Aorta (tissue), 5 donors: ENCODE data around the gene C1QL4. TPM values are rescaled to one million over a fixed set of nuclear protein-coding genes. Genes with fewer than 3 reads are reported as not detected.

Experiments
- ATAC-seq: fragments of 200-7000 bp; cut with Tn5 transposase; one replicate; pipeline ENCODE4 v1.9.1; 2022; ENCODE audit warnings: moderate library complexity; ENCODE audit not compliant: low FRiP score
- DNase-seq, 2 donors: peaks; one replicate each; pipeline ENCODE4 v3.0.0-alpha.2; 2020
- H3K27ac ChIP-seq, 2 donors: one replicate each; pipeline ENCODE4 v1.5.1; 2013; ENCODE audit warnings: low read length in 2 of 2, mild to moderate bottlenecking in 2 of 2, moderate library complexity in 2 of 2, control low read depth in 1 of 2, inconsistent platforms in 1 of 2, low read depth in 1 of 2
- H3K27me3 ChIP-seq, 2 donors: one replicate each; pipeline ENCODE4 v1.6.1; 2013; ENCODE audit warnings: control low read depth in 1 of 2, low read length in 1 of 2, mild to moderate bottlenecking in 1 of 2, moderate library complexity in 1 of 2; ENCODE audit not compliant: insufficient read depth in 2 of 2, control insufficient read depth in 1 of 2
- H3K36me3 ChIP-seq, 2 donors: one replicate each; pipeline ENCODE4 v1.6.1; 2013; ENCODE audit warnings: control low read depth in 1 of 2, low read length in 1 of 2, mild to moderate bottlenecking in 1 of 2; ENCODE audit not compliant: insufficient read depth in 2 of 2, control insufficient read depth in 1 of 2
- H3K4me1 ChIP-seq, 2 donors: one replicate each; pipeline ENCODE4 v1.6.1; 2013; ENCODE audit warnings: low read length in 2 of 2, control low read depth in 1 of 2, mild to moderate bottlenecking in 1 of 2, moderate library complexity in 1 of 2; ENCODE audit not compliant: insufficient read depth in 2 of 2, control insufficient read depth in 1 of 2
- H3K4me3 ChIP-seq, 2 donors: one replicate each; pipeline ENCODE4 v1.5.1; 2013; ENCODE audit warnings: low read length in 2 of 2, control low read depth in 1 of 2, mild to moderate bottlenecking in 1 of 2
- H3K9me3 ChIP-seq: one replicate; pipeline ENCODE4 v1.6.1; 2013; ENCODE audit warnings: mild to moderate bottlenecking, low read length; ENCODE audit not compliant: control insufficient read depth
- WGBS, 2 donors: extraction: QIAGEN DNeasy Blood & Tissue Kit; methylation state at CpG; one replicate each; pipeline ENCODE4 v1.1.7; 2013; 5-methylcytosine and 5-hydroxymethylcytosine counted together
- intact Hi-C, 2 donors: fragments of 100-400 bp; cut with DNase I; formaldehyde crosslinking; loops; one replicate each; pipeline versions ENCODE4 v1.14.2 to v1.15.0; 2022
- polyA plus RNA-seq, 2 donors: library from polyadenylated mRNA; stranded (reverse); fragments of 200-250 nt; gene quantifications; one replicate each; pipeline ENCODE4 v1.2.3, GENCODE V29; 2013
- total RNA-seq, 2 donors: library from RNA; stranded (reverse); fragmentation: NEBNext Ultra II Directional; extraction: Animal tissue kit (Norgen Biotek cat#: 25700); gene quantifications; one replicate each; pipeline ENCODE4 v1.2.1, GENCODE V29; 2021
- donor health status: healthy with polysubstance abuse.
- donor health status: Bipolar disorder and iron deficiency.
- donor health status: DM: no; HTN: no; CAD: no.
- donor health status: DM: no; HTN: no; CAD: no.
- donor health status: DM: yes; HTN: yes; CAD: no.

C1QL4 gene
- total and polyA plus RNA-seq, 4 donors, result not detected

DNA sequence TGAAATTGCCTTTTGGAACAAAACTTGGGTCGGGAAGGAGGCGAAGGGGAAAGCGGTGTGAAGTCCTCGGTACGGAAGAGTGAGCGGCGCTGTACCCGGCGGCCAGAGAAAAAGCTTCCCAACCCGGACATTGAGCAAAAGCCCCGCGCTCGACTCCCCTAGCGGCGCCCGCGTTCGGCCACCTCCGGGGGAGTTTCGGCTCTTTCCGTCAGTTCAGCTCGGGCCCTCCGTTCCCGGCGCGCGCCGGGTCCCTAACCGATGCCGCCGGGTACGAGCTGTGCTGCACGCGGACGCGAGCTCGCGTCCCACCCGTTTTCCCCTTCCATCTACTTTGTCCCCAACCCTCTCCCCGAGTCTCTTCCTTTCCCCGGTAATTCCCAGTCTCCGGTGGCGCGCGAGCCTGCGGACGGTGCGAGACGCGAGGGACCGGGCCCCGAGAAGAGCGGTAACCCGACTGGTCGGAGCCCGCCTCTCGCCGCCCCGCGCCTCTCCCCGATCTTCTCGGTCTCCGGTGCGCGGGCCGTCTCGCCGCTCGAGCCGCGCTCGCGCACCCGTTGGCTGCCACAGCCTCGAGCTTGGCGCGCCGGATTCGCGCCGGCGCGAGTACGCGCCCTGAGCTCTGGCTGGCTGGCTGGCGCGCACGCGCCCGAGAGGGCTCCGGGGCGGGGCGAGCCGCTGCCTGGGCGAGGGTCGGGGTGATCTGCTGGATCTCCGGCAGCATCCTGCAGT, 29.8 kb upstream of the C1QL4 start:
- Histone ChIP-seq H3K4me1 (peaks cover 0 to 4% of the 10 kb centered on the region in 2 donors), H3K27me3 (no peaks in the 10 kb centered on the region), H3K4me3 (peak overlapping the region; percentile 88 to 99), H3K27ac (peak overlapping the region; percentile 46 to 75), H3K36me3 (no peaks in the 10 kb centered on the region), H3K9me3 (no peaks in the 10 kb centered on the region)
- intact Hi-C loops, result no loop called here
- WGBS, 2 donors, result 0% methylated on average over 74 to 97 of the region's 97 CpGs
- DNase-seq (peak; percentile 90 to 96), ATAC-seq (peak; percentile 94)

- DNase-seq, result no peak
- Histone ChIP-seq H3K9me3 (no peaks in the 10 kb centered on the region), H3K27me3 (no peaks in the 10 kb centered on the region), H3K36me3 (no peaks in the 10 kb centered on the region), H3K4me1 (peaks cover 0 to 4% of the 10 kb centered on the region in 2 donors), H3K4me3 (peak overlapping the region; percentile 88 to 99), H3K27ac (peak overlapping the region; percentile 46 to 75)
- WGBS, 2 donors, result 6 to 11% methylated on average over 38 of the region's 38 CpGs
- intact Hi-C loops, result no loop called here
- ATAC-seq, result no peak
Measured at GRCh38 chr12:49366096-49366651, 29.2 kb upstream of the C1QL4 start.

GRCh38 chr12:49365542-49365941, 28.6 kb upstream of the C1QL4 start:
- Histone ChIP-seq H3K4me3 (no peak overlapping the region), H3K9me3 (no peaks in the 10 kb centered on the region), H3K27me3 (no peaks in the 10 kb centered on the region), H3K36me3 (no peaks in the 10 kb centered on the region), H3K4me1 (peaks cover 0 to 3% of the 10 kb centered on the region in 2 donors), H3K27ac (no peak overlapping the region)
- 81 to 84% methylated on average over 5 of the region's 5 CpGs for WGBS, 2 donors
- DNase-seq (no peak), ATAC-seq (no peak)
- intact Hi-C loops, result no loop called here

DNA sequence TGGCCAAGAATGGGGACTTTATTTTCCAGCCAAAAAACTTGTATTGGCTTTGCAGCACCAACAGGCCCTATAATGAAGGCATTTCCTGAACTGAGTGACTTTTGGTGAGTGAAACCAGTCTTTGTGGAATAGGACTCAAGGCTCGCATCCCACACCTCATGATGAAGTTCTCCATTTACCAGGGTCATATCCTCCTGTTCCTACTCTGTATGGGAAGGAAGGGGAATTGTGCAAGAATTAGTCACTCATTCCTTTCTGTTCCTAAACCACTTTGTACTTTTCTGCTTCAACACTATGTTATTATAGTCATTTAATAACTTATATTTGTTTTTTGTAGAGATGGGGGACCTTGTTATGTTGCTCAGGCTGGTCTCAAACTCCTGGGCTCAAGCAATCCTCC, 28.0 kb upstream of the C1QL4 start:
- Histone ChIP-seq H3K27me3 (no peaks in the 10 kb centered on the region), H3K4me3 (no peak overlapping the region), H3K36me3 (no peaks in the 10 kb centered on the region), H3K27ac (no peak overlapping the region), H3K4me1 (no peaks in the 10 kb centered on the region), H3K9me3 (no peaks in the 10 kb centered on the region)
- no peak for DNase-seq
- WGBS, 2 donors, result 95% methylated on average over 1 of the region's 1 CpG
- intact Hi-C loops, result no loop called here
- ATAC-seq, result no peak

- Histone ChIP-seq H3K36me3 (no peaks in the 10 kb centered on the region), H3K27me3 (no peaks in the 10 kb centered on the region), H3K4me1 (no peaks in the 10 kb centered on the region), H3K9me3 (no peaks in the 10 kb centered on the region), H3K4me3 (no peak overlapping the region), H3K27ac (no peak overlapping the region)
- intact Hi-C loops, result no loop called here
- DNase-seq (no peak), ATAC-seq (no peak)
- 97% methylated on average over 1 of the region's 1 CpG for WGBS, 2 donors
Measured at GRCh38 chr12:49362077-49362476, 25.1 kb upstream of the C1QL4 start.

- H3K27ac ChIP-seq, result no peak overlapping the region
- 75 to 76% methylated on average over 7 of the region's 7 CpGs for WGBS, 2 donors
- no peaks in the 10 kb centered on the region for H3K36me3 ChIP-seq
- DNase-seq (no peak), ATAC-seq (no peak)
- intact Hi-C loops, result loop anchor here (2.0 kb wide), 1 partner anchor 155 kb away; no protein-coding TSS in a partner anchor
- no peak overlapping the region for H3K4me3 ChIP-seq
- no peaks in the 10 kb centered on the region for H3K9me3 ChIP-seq
- H3K4me1 ChIP-seq, result no peaks in the 10 kb centered on the region
- no peaks in the 10 kb centered on the region for H3K27me3 ChIP-seq
Measured at GRCh38 chr12:49359671-49360070, 22.7 kb upstream of the C1QL4 start.

DNA sequence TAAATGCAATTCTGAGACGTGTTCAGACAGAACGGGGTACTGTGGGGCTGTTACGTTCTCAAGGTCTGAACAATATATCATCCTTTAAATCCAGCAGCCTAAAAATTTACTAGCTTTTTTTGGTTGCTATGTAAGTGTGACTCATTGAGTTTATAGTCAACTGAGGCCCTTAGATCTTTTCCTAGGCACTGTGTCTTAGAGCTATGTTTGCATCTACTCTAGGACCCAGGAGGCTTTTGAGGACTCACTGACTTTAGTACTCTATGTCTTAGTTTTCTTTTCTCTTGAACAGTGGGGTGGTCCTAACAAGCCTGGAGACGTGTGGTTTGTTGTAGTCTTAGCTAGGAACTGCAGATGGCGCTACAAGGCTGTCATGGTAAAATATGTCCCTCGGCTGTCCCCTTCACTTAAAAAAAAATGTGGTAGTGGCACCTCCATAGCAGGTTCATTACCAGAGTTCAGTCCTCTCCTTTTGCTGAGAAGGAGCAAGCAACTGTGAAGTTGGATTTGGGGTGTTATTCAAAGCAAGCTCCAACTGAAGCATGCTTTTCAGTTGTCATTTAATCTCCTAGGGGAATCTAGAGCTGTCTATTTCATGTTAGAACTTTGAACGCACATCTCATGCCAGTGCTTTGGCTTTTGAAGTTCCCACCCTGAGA, 21.6 kb upstream of the C1QL4 start:
- WGBS, 2 donors, result 9 to 11% methylated on average over 7 of the region's 7 CpGs

GRCh38 chr12:49357103-49357678, 20.2 kb upstream of the C1QL4 start:
- no peak overlapping the region for H3K4me3 ChIP-seq
- H3K9me3 ChIP-seq, result no peaks in the 10 kb centered on the region
- intact Hi-C loops, result no loop called here
- WGBS, 2 donors, result 1 to 2% methylated on average over 3 of the region's 3 CpGs
- DNase-seq (no peak), ATAC-seq (no peak)
- H3K4me1 ChIP-seq, result no peaks in the 10 kb centered on the region
- H3K36me3 ChIP-seq, result no peaks in the 10 kb centered on the region
- H3K27ac ChIP-seq, result no peak overlapping the region
- H3K27me3 ChIP-seq, result no peaks in the 10 kb centered on the region

More for the DNA sequence above, 21.6 kb upstream of the C1QL4 start:
- ATAC-seq (peak; percentile 83), DNase-seq (no peak)
- Histone ChIP-seq H3K27me3 (no peaks in the 10 kb centered on the region), H3K4me3 (no peak overlapping the region), H3K36me3 (no peaks in the 10 kb centered on the region), H3K4me1 (no peaks in the 10 kb centered on the region), H3K27ac (no peak overlapping the region), H3K9me3 (no peaks in the 10 kb centered on the region)
- intact Hi-C loops, result loop anchor here (2.0 kb wide), 1 partner anchor 156 kb away; no protein-coding TSS in a partner anchor
